ES-I3 (cell line): ENCODE measurements around the gene KDM6B.
"Not testable (repeated sequence)": the region's sequence is repeated elsewhere in the genome, so short reads cannot be mapped to it uniquely, and the experiment has no call there.

Experiments
- H3K36me3 ChIP-seq: 2 replicates; pipeline ENCODE4 v1.6.1; 2013; ENCODE audit warnings: mild to moderate bottlenecking, low read length, control low read depth, moderate library complexity; ENCODE audit not compliant: insufficient read depth
- H3K4me1 ChIP-seq: 2 replicates; pipeline ENCODE4 v1.6.1; 2013; ENCODE audit warnings: mild to moderate bottlenecking, control low read depth, low read length; ENCODE audit not compliant: insufficient read depth
- H3K9ac ChIP-seq: 2 replicates; pipeline ENCODE4 v1.6.1; 2013; ENCODE audit warnings: low read depth, mild to moderate bottlenecking, low read length, moderate library complexity
- H3K9me3 ChIP-seq: 2 replicates; pipeline ENCODE4 v1.6.1; 2013; ENCODE audit warnings: mild to moderate bottlenecking, low read length, moderate library complexity; ENCODE audit not compliant: control insufficient read depth, insufficient read depth

KDM6B gene

DNA sequence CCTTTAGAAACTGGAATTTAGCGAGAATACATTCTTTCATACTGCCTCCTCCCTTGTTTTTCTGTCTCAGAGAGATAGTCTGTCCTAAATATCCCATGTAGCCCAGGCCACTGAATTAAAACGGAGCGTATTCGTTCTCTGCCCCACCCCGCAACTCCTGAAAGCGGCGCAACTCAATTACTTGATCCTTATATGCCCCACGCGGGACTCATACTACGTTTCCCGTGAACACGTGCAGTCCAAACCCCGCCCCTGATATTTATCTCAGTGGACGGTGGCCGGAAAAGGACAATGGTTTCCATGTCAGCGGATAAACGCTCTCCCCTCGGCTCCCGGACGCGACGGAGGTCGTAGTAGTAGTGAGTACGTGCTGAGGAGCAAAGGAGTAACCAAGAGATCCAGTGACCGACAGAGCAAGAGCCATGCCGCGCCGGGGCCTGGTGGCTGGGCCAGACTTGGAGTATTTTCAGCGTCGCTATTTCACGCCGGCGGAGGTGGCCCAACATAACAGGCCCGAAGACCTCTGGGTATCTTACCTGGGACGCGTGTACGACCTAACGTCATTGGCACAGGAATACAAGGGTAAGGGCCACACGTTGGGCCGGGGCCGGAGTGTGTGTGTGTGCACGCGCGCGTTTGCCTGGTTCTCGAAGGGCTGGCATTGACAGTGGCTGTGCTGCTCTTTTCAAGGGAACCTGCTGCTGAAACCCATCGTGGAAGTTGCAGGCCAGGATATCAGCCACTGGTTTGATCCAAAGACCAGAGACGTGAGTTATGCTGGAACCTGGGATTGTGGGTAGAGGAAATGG, 23.9 kb downstream of the KDM6B start, which contains the start of gene CYB5D1:
CYB5D1 (plus strand) TSS at position 291 of the 809 bp plus-strand sequence; CDS start at position 423, 132 bp downstream.
- Histone ChIP-seq H3K9me3 (no peaks in the 10 kb centered on the region), H3K4me1 (peaks cover 7% of the 10 kb centered on the region; the same call in 1 of the 2 replicates), H3K36me3 (no peaks in the 10 kb centered on the region), H3K9ac (peak within 1 kb of the TSS; percentile 92)

GRCh38 chr17:7858522-7858810, 24.4 kb downstream of the KDM6B start:
- Histone ChIP-seq H3K9me3 (no peaks in the 10 kb centered on the region), H3K36me3 (no peaks in the 10 kb centered on the region), H3K4me1 (peaks cover 11% of the 10 kb centered on the region; the same call in 1 of the 2 replicates), H3K9ac (peak overlapping the region; percentile 92)

DNA sequence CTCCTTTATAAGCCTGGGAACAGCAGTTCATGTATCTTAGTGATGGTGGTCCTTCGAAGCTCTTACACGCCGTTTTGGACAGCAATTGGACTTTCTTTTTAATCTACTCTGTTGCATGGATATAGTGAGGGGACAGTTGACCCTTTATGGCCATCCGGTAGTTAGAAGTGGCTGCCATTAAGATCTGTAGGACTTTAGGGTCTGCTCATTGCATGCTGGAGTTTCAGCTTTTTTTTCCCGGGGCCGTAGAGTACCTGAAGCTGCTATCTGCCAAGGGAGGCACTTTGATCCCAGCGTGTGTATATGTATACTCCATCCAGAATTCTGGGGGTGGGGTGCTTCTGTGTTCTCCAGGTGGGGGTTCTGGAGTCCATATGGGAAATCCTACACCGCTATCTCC, 25.0 kb downstream of the KDM6B start:
- Histone ChIP-seq H3K4me1 (peaks cover 11% of the 10 kb centered on the region; the same call in 1 of the 2 replicates), H3K36me3 (peaks cover 3% of the 10 kb centered on the region; the same call in 1 of the 2 replicates), H3K9me3 (no peaks in the 10 kb centered on the region), H3K9ac (peak overlapping the region; percentile 92)

- Histone ChIP-seq H3K9ac (no peak overlapping the region), H3K4me1 (peaks cover 6% of the 10 kb centered on the region; the same call in 1 of the 2 replicates), H3K9me3 (no peaks in the 10 kb centered on the region), H3K36me3 (peaks cover 3% of the 10 kb centered on the region; the same call in 1 of the 2 replicates)
These were observed 28.8 kb downstream of the KDM6B start for GRCh38 chr17:7862692-7863437.

DNA sequence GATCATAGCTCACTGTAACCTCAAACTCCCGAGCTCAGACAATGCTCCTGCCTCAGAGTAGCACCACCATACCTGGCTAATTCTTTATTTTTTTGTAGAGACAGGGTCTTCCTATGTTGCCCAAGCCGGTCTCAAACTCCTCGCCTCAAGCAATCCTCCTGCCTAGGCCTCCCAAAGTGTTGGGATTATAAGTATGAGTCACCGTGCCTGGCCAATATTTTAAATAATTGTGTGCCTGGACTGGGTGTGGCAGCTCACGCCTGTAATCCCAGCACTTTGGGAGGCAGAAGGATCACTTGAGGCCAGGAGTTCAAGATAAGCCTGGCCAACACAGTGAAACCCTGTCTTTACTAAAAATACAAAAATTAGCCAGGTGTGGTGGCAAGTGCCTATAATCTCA, 30.4 kb downstream of the KDM6B start:
- not testable (repeated sequence) for H3K36me3 ChIP-seq, H3K9me3 ChIP-seq, H3K9ac ChIP-seq, H3K4me1 ChIP-seq

DNA sequence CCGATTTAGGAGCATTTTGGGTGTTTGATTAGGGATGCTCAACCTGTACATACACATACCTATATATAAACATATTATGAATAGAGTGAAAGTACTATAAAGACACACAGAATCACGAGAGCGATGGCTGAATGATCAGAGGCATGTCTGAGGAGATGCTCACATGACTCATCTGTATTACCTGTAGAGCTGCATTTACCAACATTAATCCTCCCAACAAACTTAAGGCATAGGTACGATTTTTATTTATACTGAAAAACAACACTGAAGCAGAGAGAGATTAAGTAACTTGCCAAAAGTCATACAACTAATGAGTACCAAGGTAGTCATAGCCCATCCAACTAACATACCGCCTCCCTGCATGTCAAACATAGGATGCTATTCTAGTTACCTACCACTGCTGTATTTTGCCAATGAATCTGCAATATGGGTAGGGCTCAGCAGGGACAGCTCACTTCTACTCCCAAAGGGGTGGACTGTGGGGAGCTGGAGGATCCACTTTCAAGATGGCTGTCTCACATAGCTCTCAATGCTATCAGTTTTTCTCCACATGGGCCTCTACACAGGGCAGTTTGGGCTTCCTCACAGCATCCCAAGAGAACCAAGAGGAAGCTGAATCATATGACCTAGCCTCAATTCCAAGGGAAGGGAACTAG, 31.1 kb downstream of the KDM6B start:
- peaks cover 6% of the 10 kb centered on the region; the same call in 1 of the 2 replicates for H3K4me1 ChIP-seq
- no peaks in the 10 kb centered on the region for H3K9me3 ChIP-seq
- H3K9ac ChIP-seq = no peak overlapping the region
- H3K36me3 ChIP-seq = peaks cover 3% of the 10 kb centered on the region; the same call in 1 of the 2 replicates

DNA sequence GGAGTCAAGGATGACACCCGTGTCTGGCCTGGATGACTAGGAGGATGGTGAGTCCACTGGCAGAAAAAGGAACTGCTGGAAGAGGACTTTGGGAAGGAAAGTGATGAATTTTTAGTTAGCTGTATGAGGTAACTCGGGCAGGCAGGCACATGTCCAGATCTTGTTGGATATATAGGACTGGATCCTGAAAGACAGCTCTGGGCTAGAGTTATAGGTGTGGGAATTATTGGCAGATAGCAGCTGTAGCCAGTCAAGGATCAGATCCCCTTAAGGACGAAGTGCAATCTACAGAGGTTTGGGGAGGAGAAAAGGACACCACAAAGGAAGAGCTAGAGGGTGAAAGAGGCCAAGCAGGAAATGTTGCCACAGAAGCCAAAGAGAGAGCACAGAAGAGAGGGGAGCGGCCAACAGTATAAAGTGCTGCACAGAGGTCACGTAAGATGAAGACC, 33.9 kb downstream of the KDM6B start:
- Histone ChIP-seq H3K36me3 (peaks cover 3% of the 10 kb centered on the region; the same call in 1 of the 2 replicates), H3K9ac (no peak overlapping the region), H3K9me3 (no peaks in the 10 kb centered on the region), H3K4me1 (peaks cover 6% of the 10 kb centered on the region; the same call in 1 of the 2 replicates)

DNA sequence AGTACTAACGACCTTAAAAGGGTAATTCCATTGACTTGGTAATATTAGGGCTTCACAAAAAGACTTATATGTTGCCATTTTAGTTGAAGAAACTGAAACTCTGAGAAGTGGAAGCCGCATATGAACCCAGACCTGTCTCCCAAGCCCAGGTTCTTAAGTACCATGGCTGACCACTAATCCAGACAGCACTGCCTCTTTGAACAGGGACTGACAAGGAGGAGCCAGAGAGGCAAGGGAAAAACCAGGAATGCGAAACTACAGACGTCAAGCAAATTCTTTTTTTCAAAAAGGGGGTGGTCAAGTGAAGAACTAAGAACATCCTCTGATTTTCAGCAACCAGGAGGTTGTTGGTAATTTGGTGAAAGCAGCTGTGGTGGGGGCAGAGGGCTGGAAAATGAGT, 39.0 kb downstream of the KDM6B start:
- no peak overlapping the region for H3K9ac ChIP-seq
- no peaks in the 10 kb centered on the region for H3K9me3 ChIP-seq
- no peaks in the 10 kb centered on the region for H3K36me3 ChIP-seq
- H3K4me1 ChIP-seq = 0 out of 2 replicates have a peak, but pooled peaks cover 3% of the 10 kb centered on the region

GRCh38 chr17:7875804-7876370, 41.9 kb downstream of the KDM6B start:
- 0 out of 2 replicates have a peak, but pooled peaks cover 3% of the 10 kb centered on the region for H3K4me1 ChIP-seq
- H3K9me3 ChIP-seq = no peaks in the 10 kb centered on the region
- H3K36me3 ChIP-seq = no peaks in the 10 kb centered on the region
- no peak overlapping the region for H3K9ac ChIP-seq

GRCh38 chr17:7878234-7878633, 44.2 kb downstream of the KDM6B start:
- no peak overlapping the region for H3K9ac ChIP-seq
- H3K36me3 ChIP-seq = no peaks in the 10 kb centered on the region
- H3K4me1 ChIP-seq = 0 out of 2 replicates have a peak, but pooled peaks cover 2% of the 10 kb centered on the region
- no peaks in the 10 kb centered on the region for H3K9me3 ChIP-seq

- H3K9me3 ChIP-seq = no peaks in the 10 kb centered on the region
- H3K9ac ChIP-seq = no peak overlapping the region
- H3K4me1 ChIP-seq = 0 out of 2 replicates have a peak, but pooled peaks cover 11% of the 10 kb centered on the region
- H3K36me3 ChIP-seq = no peaks in the 10 kb centered on the region
These were observed 46.3 kb downstream of the KDM6B start for GRCh38 chr17:7880076-7880868.

GRCh38 chr17:7881276-7882054, 47.4 kb downstream of the KDM6B start:
- H3K36me3 ChIP-seq = no peaks in the 10 kb centered on the region
- H3K9ac ChIP-seq = no peak overlapping the region
- no peaks in the 10 kb centered on the region for H3K9me3 ChIP-seq
- H3K4me1 ChIP-seq = 0 out of 2 replicates have a peak, but pooled peaks cover 11% of the 10 kb centered on the region

GRCh38 chr17:7882068-7882467, 48.1 kb downstream of the KDM6B start:
- Histone ChIP-seq H3K36me3 (no peaks in the 10 kb centered on the region), H3K9me3 (no peaks in the 10 kb centered on the region), H3K4me1 (0 out of 2 replicates have a peak, but pooled peaks cover 11% of the 10 kb centered on the region), H3K9ac (no peak overlapping the region)
